Stomach (tissue), 9 donors: ENCODE measurements around the gene LRMDA. TPM values are rescaled to one million over a fixed set of nuclear protein-coding genes. Genes with fewer than 3 reads are reported as not detected.

ENCODE experiments used
- DNase-seq, 2 donors: peaks; one replicate each; pipeline versions ENCODE4 v3.0.0 to v3.0.0-alpha.2; 2013 to 2019
- H3K27ac ChIP-seq, 5 donors: fragments of 200-600 bp in 4 of 5; sonication (generic) in 4 of 5; one replicate each; pipeline ENCODE4 v1.5.1; 2013 to 2019; ENCODE audit warnings: mild to moderate bottlenecking in 1 of 5, moderate library complexity in 1 of 5
- H3K27me3 ChIP-seq, 3 donors: fragments of 200-600 bp; sonication (generic); one replicate each; pipeline ENCODE4 v1.5.1; 2017 to 2019; ENCODE audit warnings: mixed run types in 1 of 3
- H3K36me3 ChIP-seq, 4 donors: fragments of 200-600 bp; sonication (generic); 1 replicate in 3 of 4; 2 replicates in 1 of 4; pipeline ENCODE4 v1.5.1; 2016 to 2019
- H3K4me1 ChIP-seq, 4 donors: fragments of 200-600 bp; sonication (generic); one replicate each; pipeline ENCODE4 v1.5.1; 2016 to 2019
- H3K4me3 ChIP-seq, 4 donors: fragments of 200-600 bp; sonication (generic) in 3 of 4; one replicate each; pipeline ENCODE4 v1.5.1; 2016 to 2019; ENCODE audit warnings: mild to moderate bottlenecking in 1 of 4
- H3K9me3 ChIP-seq, 4 donors: fragments of 200-600 bp; sonication (generic); one replicate each; pipeline ENCODE4 v1.5.1; 2016 to 2019
- EP300 ChIP-seq: sonication (generic); formaldehyde crosslinking; IDR thresholded peaks from one replicate; pipeline ENCODE4 v1.6.1; 2017; ENCODE audit warnings: antibody characterized with exemption
- POLR2A ChIP-seq, 4 donors: fragments of 450-650 bp; IDR thresholded peaks; one replicate each; pipeline ENCODE4 v1.6.1; 2016; ENCODE audit warnings: antibody characterized with exemption in 4 of 4, control low read depth in 2 of 4, mild to moderate bottlenecking in 1 of 4, moderate library complexity in 1 of 4
- POLR2AphosphoS5 ChIP-seq, 3 donors: sonication (generic); formaldehyde crosslinking; IDR thresholded peaks; one replicate each; pipeline ENCODE4 v1.6.1; 2016; ENCODE audit warnings: antibody characterized with exemption in 3 of 3
- WGBS, 5 donors: extraction: QIAGEN DNeasy Blood & Tissue Kit in 3 of 5; methylation state at CpG; one replicate each; pipeline versions ENCODE4 v1.1.5 to v1.1.7; 2013 to 2018; 5-methylcytosine and 5-hydroxymethylcytosine counted together
- intact Hi-C: fragments of 100-400 bp; cut with DNase I; formaldehyde crosslinking; loops from one replicate; pipeline ENCODE4 v1.15.1; 2023; ENCODE audit warnings: low total_unique reads
- polyA plus RNA-seq, 3 donors: library from polyadenylated mRNA; stranded (reverse); fragments of 200-250 nt; gene quantifications; one replicate each; pipeline ENCODE4 v1.2.3, GENCODE V29; 2013
- total RNA-seq, 5 donors: library from RNA; depleted of rRNA; stranded (reverse); fragments of >200 nt; gene quantifications; one replicate each; pipeline versions ENCODE4 v1.1.0 to v1.2.3, GENCODE V29; 2014 to 2016
- TF ChIP-seq, protein P1 (sequence below), 7 experiments: fragments of 450-650 bp in 4 of 7; fragments of 200-600 bp in 3 of 7; sonication (generic) in 3 of 7; IDR thresholded peaks; one replicate each; pipeline ENCODE4 v1.5.1; 2016 to 2019; ENCODE audit warnings: antibody characterized with exemption in 7 of 7, control low read depth in 2 of 7, mild to moderate bottlenecking in 1 of 7
- donor health status: healthy with polysubstance abuse.
- donor health status: Bipolar disorder and iron deficiency.
- donor health status: healthy.

The LRMDA gene
- total and polyA plus RNA-seq, 8 donors, result 1.3 to 30.2 (median 13.6) TPM; not detected in 1

DNA sequence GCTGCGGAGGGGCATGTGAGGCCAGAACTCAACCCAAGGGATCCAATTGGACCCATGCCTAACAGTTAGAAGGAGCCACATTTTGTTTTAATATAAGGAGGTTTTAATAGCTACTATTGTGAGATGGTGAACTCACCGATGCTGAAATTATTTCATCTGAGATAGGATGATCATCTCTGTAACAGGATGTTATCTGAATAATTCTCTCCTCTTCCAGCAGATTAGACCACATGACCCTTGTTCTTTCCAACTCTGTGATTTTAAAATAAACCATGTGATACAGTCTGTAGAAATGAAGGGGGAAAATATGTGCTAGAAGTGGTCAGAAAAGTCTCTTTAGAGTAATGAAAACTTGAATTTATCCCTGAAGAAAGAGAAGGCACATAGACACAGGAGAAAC is 385.8 kb downstream of the LRMDA start:
- no peak overlapping the region for H3K27ac ChIP-seq
- no peak overlapping the region for H3K4me3 ChIP-seq
- H3K4me1 ChIP-seq, result peaks cover 0 to 5% (median 0%) of the 10 kb centered on the region in 4 donors
- TF ChIP-seq, protein P1, sequence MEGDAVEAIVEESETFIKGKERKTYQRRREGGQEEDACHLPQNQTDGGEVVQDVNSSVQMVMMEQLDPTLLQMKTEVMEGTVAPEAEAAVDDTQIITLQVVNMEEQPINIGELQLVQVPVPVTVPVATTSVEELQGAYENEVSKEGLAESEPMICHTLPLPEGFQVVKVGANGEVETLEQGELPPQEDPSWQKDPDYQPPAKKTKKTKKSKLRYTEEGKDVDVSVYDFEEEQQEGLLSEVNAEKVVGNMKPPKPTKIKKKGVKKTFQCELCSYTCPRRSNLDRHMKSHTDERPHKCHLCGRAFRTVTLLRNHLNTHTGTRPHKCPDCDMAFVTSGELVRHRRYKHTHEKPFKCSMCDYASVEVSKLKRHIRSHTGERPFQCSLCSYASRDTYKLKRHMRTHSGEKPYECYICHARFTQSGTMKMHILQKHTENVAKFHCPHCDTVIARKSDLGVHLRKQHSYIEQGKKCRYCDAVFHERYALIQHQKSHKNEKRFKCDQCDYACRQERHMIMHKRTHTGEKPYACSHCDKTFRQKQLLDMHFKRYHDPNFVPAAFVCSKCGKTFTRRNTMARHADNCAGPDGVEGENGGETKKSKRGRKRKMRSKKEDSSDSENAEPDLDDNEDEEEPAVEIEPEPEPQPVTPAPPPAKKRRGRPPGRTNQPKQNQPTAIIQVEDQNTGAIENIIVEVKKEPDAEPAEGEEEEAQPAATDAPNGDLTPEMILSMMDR (IDR thresholded peaks at IDR 0.05), result no peak
- TF ChIP-seq POLR2A (IDR thresholded peaks at IDR 0.05) (no peak), EP300 (no peak), POLR2AphosphoS5 (IDR thresholded peaks at IDR 0.05) (no peak)
- no peaks in the 10 kb centered on the region for H3K36me3 ChIP-seq
- no peaks in the 10 kb centered on the region for H3K27me3 ChIP-seq
- WGBS, 5 donors, result 46 to 88% (median 61%) methylated on average over 2 of the region's 2 CpGs
- H3K9me3 ChIP-seq, result no peaks in the 10 kb centered on the region
- intact Hi-C loops, result no loop called here
- no peak for DNase-seq

DNA sequence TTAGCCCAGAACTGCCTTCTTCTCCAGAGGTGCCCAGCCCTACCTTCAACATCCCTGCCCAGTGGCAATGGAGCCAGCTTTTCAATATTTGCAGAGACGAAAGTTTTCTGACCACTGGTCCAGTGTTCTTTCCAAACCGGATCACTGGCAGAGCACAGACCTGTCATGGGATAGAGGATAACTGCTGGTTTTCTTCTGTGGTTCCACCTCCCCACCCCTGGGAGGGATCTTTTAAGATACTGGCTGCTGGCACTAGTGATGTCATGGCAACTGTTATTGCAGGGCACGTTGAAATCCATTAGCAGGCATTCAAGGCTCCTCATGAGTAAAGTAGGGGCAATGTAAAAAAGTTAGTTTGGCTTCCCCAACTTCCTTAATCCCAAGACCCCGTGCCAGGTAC is 387.1 kb downstream of the LRMDA start:
- Histone ChIP-seq H3K27me3 (no peaks in the 10 kb centered on the region), H3K27ac (no peak overlapping the region), H3K36me3 (no peaks in the 10 kb centered on the region), H3K4me3 (no peak overlapping the region), H3K9me3 (no peaks in the 10 kb centered on the region), H3K4me1 (peaks cover 0 to 5% (median 0%) of the 10 kb centered on the region in 4 donors)
- WGBS, 5 donors, result 43 to 58% (median 50%) methylated on average over 4 of the region's 4 CpGs
- no peak for DNase-seq
- intact Hi-C loops, result no loop called here
- no peak for TF ChIP-seq EP300
- TF ChIP-seq, protein P1 (IDR thresholded peaks at IDR 0.05), result no peak
- TF ChIP-seq POLR2AphosphoS5 (IDR thresholded peaks at IDR 0.05), result no peak
- no peak for TF ChIP-seq POLR2A (IDR thresholded peaks at IDR 0.05)

DNA sequence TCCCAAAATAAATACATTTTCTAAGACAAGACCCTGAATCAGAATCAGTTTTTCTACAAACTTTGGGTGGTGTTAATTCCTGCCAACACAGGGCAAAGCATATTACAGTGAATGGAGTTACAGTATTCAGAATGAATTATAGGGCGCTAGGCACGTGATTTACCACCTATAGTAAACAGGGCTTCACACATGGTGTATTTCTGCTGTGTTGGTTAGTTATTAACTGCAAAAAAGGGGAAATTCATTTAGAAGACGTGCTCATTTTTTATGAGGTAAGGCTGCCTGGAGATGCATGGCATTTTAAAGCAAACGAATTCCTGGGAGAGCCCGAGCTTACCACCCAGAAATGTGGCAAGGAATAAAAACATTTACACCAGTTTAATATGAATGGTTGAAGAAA is 393.8 kb downstream of the LRMDA start:
- DNase-seq, result peak in 1 of 2 donors; percentile 27
- H3K4me3 ChIP-seq, result no peak overlapping the region
- H3K27ac ChIP-seq, result no peak overlapping the region
- no peaks in the 10 kb centered on the region for H3K9me3 ChIP-seq
- no peaks in the 10 kb centered on the region for H3K27me3 ChIP-seq
- H3K4me1 ChIP-seq, result peaks cover 0 to 22% (median 5%) of the 10 kb centered on the region in 4 donors
- 76 to 89% (median 79%) methylated on average over 5 of the region's 5 CpGs for WGBS, 5 donors
- intact Hi-C loops, result no loop called here
- H3K36me3 ChIP-seq, result no peaks in the 10 kb centered on the region
- TF ChIP-seq EP300 (no peak), POLR2A (IDR thresholded peaks at IDR 0.05) (no peak), POLR2AphosphoS5 (IDR thresholded peaks at IDR 0.05) (no peak)
- TF ChIP-seq, protein P1 (IDR thresholded peaks at IDR 0.05), result no peak

- DNase-seq, result peak in 1 of 2 donors; percentile 53
- intact Hi-C loops, result no loop called here
- no peak overlapping the region for H3K4me3 ChIP-seq
- H3K9me3 ChIP-seq, result no peaks in the 10 kb centered on the region
- H3K36me3 ChIP-seq, result no peaks in the 10 kb centered on the region
- H3K27me3 ChIP-seq, result no peaks in the 10 kb centered on the region
- 77 to 86% (median 81%) methylated on average over 5 of the region's 5 CpGs for whole genome bisulfite sequencing, 5 donors
- H3K27ac ChIP-seq, result no peak overlapping the region
- peaks cover 0 to 22% (median 5%) of the 10 kb centered on the region in 4 donors for H3K4me1 ChIP-seq
- TF ChIP-seq, protein P1 (IDR thresholded peaks at IDR 0.05), result no peak
- no peak for TF ChIP-seq POLR2A (IDR thresholded peaks at IDR 0.05)
- TF ChIP-seq POLR2AphosphoS5 (IDR thresholded peaks at IDR 0.05), result no peak
- no peak for TF ChIP-seq EP300
Measured at GRCh38 chr10:75825661-75826060, 394.2 kb downstream of the LRMDA start.
